Fibroblast of pulmonary artery (primary cell): ENCODE data around the gene RHOB.
"Not testable (repeated sequence)": the region's sequence is repeated elsewhere in the genome, so short reads cannot be mapped to it uniquely, and the experiment has no call there.

Experiments used
- DNase-seq: peaks from one replicate; pipeline ENCODE4 v3.0.0-alpha.2; 2010; ENCODE audit warnings: low read depth
- H3K4me3 ChIP-seq: replicated peaks from 2 replicates; pipeline ENCODE4 v1.5.1; 2011; ENCODE audit warnings: low read depth, mild to moderate bottlenecking, control low read depth, low read length, moderate library complexity
- TF ChIP-seq, protein P1 (sequence below): IDR thresholded peaks from 2 replicates; pipeline ENCODE4 v1.5.1; 2011; ENCODE audit warnings: mild to moderate bottlenecking, control low read depth, low read length, inconsistent platforms; ENCODE audit errors: missing control alignments

Gene RHOB

GRCh38 chr2:20454036-20454981, 7.4 kb downstream of the RHOB start:
- TF ChIP-seq, protein P1, sequence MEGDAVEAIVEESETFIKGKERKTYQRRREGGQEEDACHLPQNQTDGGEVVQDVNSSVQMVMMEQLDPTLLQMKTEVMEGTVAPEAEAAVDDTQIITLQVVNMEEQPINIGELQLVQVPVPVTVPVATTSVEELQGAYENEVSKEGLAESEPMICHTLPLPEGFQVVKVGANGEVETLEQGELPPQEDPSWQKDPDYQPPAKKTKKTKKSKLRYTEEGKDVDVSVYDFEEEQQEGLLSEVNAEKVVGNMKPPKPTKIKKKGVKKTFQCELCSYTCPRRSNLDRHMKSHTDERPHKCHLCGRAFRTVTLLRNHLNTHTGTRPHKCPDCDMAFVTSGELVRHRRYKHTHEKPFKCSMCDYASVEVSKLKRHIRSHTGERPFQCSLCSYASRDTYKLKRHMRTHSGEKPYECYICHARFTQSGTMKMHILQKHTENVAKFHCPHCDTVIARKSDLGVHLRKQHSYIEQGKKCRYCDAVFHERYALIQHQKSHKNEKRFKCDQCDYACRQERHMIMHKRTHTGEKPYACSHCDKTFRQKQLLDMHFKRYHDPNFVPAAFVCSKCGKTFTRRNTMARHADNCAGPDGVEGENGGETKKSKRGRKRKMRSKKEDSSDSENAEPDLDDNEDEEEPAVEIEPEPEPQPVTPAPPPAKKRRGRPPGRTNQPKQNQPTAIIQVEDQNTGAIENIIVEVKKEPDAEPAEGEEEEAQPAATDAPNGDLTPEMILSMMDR: no peak
- no peak overlapping the region for H3K4me3 ChIP-seq
- no peak for DNase-seq

DNA sequence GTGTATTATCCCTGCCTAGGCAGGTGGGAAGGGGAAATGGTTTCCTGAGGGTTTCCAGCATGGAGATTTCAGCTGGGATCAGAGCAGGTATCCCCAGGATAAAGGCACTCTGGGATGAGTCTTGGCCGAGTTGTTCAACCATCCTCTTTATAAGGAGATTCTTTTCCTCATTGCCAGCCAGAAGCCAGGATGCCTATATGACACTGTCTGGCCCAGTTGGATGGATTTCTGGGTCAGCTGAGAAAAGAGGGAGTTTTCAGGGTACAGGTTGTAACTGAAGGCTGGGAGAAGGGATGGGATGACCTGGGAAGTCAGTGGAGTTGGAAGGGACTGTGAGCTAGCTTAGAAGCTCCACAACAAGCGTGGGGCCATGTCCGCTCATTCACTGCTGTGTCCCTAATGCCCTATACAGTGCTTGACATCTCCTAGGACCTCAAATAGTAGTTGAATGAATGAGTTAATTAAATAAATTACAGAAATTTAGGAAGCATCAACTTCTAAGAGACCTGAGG, 8.3 kb downstream of the RHOB start:
- TF ChIP-seq, protein P1: no peak
- DNase-seq: no peak
- no peak overlapping the region for H3K4me3 ChIP-seq

DNA sequence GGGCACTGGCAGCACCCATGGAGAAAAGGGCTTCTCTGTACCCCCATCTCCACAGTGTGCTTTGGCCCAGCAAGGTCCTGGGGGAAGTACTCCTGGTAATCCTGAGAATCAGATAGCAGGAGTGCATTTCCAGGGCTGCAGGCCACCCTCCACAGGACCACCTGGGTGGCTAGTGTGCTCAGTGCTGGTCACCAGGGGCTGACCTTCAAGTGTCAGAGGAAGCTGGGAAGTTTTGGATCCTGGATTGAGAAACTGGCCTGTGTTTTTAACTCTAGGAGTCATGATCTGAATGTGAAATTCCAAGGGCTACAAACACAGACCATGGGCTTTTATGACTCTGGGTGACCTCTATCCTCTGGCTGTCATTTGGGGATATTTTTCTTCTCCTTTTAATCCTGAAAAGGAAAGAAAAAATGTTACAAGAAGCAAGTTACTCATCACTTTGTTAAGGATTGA, 9.3 kb downstream of the RHOB start:
- H3K4me3 ChIP-seq: no peak overlapping the region
- no peak for DNase-seq
- TF ChIP-seq, protein P1: no peak

GRCh38 chr2:20456636-20457426, 10.0 kb downstream of the RHOB start:
- TF ChIP-seq, protein P1: no peak
- peak; percentile 16 for DNase-seq
- H3K4me3 ChIP-seq: no peak overlapping the region

GRCh38 chr2:20457661-20458630, 11.1 kb downstream of the RHOB start:
- no peak overlapping the region for H3K4me3 ChIP-seq
- no peak for DNase-seq
- TF ChIP-seq, protein P1: no peak

DNA sequence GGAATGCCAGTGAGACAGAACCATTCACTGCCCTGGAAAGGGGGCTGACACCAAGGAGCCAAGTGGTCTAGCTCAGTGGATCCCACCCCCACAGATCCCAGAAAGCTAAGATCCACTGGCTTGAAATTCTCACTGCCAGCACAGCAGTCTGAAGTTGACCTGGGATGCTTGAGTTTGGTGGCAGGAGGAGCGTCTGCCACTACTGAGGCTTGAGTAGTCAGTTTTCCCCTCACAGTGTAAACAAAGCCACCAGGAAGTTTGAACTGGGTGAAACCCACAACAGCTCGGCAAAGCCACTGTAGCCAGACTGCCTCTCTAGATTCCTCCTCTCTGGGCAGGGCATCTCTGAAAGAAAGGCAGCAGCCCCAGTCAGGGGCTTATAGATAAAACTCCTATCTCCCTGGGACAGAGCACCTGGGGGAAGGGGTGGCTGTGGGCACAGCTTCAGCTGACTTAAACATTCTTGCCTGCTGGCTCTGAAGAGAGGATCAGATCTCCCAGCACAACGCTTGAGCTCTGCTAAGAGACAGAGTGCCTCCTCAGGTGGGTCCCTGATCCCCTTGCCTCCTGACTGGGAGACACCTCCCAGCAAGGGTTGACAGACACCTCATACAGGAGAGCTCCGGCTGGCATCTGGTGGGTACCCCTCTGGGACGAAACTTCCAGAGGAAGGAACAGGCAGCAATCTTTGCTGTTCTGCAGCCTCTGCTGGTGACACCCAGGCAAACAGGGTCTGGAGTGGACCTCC, 12.0 kb downstream of the RHOB start:
- not testable (repeated sequence) for DNase-seq, H3K4me3 ChIP-seq
